HepG2 (cell line): ENCODE data around the gene TNFSF12. TPM values are rescaled to one million over a fixed set of nuclear protein-coding genes. Genes with fewer than 3 reads are reported as not detected.

Source experiments
- ADNP ChIP-seq: sonication (generic); formaldehyde crosslinking; IDR thresholded peaks from 2 replicates; pipeline ENCODE4 v1.4.0; 2020; ENCODE audit warnings: missing genetic modification reagents
- BRF2 ChIP-seq: sonication (generic); formaldehyde crosslinking; IDR thresholded peaks from 2 replicates; pipeline ENCODE4 v1.8.1; 2022; ENCODE audit warnings: mild to moderate bottlenecking, missing genetic modification reagents
- KDM5B ChIP-seq: sonication (generic); formaldehyde crosslinking; IDR thresholded peaks from 2 replicates; pipeline ENCODE4 v1.4.0; 2020; ENCODE audit warnings: missing genetic modification reagents, mild to moderate bottlenecking, borderline replicate concordance
- MYPOP ChIP-seq: sonication (generic); formaldehyde crosslinking; IDR thresholded peaks from 2 replicates; pipeline ENCODE4 v1.8.1; 2023; ENCODE audit warnings: mild to moderate bottlenecking, moderate library complexity, missing genetic modification reagents
- POGK ChIP-seq: sonication (generic); formaldehyde crosslinking; conservative IDR thresholded peaks from 2 replicates; pipeline ENCODE4 v1.8.0; 2022; ENCODE audit warnings: mild to moderate bottlenecking, moderate library complexity, missing genetic modification reagents
- REL ChIP-seq: sonication (generic); formaldehyde crosslinking; conservative IDR thresholded peaks from 2 replicates; pipeline ENCODE4 v1.8.0; 2022; ENCODE audit warnings: mild to moderate bottlenecking, missing genetic modification reagents, moderate library complexity
- SMAD9 ChIP-seq: sonication (generic); formaldehyde crosslinking; IDR thresholded peaks from 2 replicates; pipeline ENCODE4 v1.5.1; 2020; ENCODE audit warnings: mild to moderate bottlenecking, missing genetic modification reagents
- ZFP36L1 ChIP-seq: sonication (generic); formaldehyde crosslinking; IDR thresholded peaks from 2 replicates; pipeline ENCODE4 v1.8.0; 2022; ENCODE audit warnings: mild to moderate bottlenecking, missing genetic modification reagents, moderate library complexity
- ZNF3 ChIP-seq: IDR thresholded peaks from 2 replicates; pipeline ENCODE4 v1.7.0; 2017; ENCODE audit warnings: inconsistent platforms
- ZNF326 ChIP-seq: sonication (generic); formaldehyde crosslinking; IDR thresholded peaks from 2 replicates; pipeline ENCODE4 v1.4.0; 2020; ENCODE audit warnings: missing genetic modification reagents, borderline replicate concordance
- ZNF33B ChIP-seq: sonication (generic); formaldehyde crosslinking; IDR thresholded peaks from 2 replicates; pipeline ENCODE4 v1.5.1; 2020; ENCODE audit warnings: mild to moderate bottlenecking, missing genetic modification reagents
- ZNF367 ChIP-seq: sonication (generic); formaldehyde crosslinking; IDR thresholded peaks from 2 replicates; pipeline ENCODE4 v1.4.0; 2020; ENCODE audit warnings: missing genetic modification reagents, borderline replicate concordance
- ZNF605 ChIP-seq: sonication (generic); formaldehyde crosslinking; IDR thresholded peaks from 2 replicates; pipeline ENCODE4 v1.8.0; 2022; ENCODE audit warnings: mild to moderate bottlenecking, missing genetic modification reagents
- polyA plus RNA-seq, 8 experiments: library from polyadenylated mRNA; depleted of rRNA in 3 of 8; stranded (reverse) in 7 of 8; unstranded in 1 of 8; fragments of >200 nt; fragmentation: Illumina TruSeq in 4 of 8; extraction: Trizol in 4 of 8; gene quantifications; 2 replicates each; pipeline versions ENCODE4 v1.2.1 to v1.2.3, GENCODE V29; 2011 to 2016; ENCODE audit warnings: low read depth in 4 of 8, missing spikeins in 1 of 8, mixed read lengths in 1 of 8; ENCODE audit not compliant: insufficient read depth in 1 of 8
- total RNA-seq, 5 experiments: library from RNA; depleted of rRNA; stranded (reverse); fragments of >200 nt; fragmentation: Illumina TruSeq; extraction: Trizol; gene quantifications; 2 replicates each; pipeline ENCODE4 v1.2.3, GENCODE V29; 2016; ENCODE audit warnings: low read depth in 1 of 5
- TF ChIP-seq, protein P1 (sequence below): sonication (generic); formaldehyde crosslinking; IDR thresholded peaks from 2 replicates; pipeline ENCODE4 v1.4.0; 2020; ENCODE audit warnings: low read depth, mild to moderate bottlenecking, missing genetic modification reagents
- TF ChIP-seq, protein P2 (sequence below): sonication (generic); formaldehyde crosslinking; IDR thresholded peaks from 2 replicates; pipeline ENCODE4 v1.5.0; 2020; ENCODE audit warnings: missing genetic modification reagents, mild to moderate bottlenecking, borderline replicate concordance

TNFSF12 gene
- total and polyA plus RNA-seq, 2 of the 13 experiments (the other 11 are each of a cell fraction or from before 2014, with no cell fraction given), result 0.93 to 7.2 TPM

DNA sequence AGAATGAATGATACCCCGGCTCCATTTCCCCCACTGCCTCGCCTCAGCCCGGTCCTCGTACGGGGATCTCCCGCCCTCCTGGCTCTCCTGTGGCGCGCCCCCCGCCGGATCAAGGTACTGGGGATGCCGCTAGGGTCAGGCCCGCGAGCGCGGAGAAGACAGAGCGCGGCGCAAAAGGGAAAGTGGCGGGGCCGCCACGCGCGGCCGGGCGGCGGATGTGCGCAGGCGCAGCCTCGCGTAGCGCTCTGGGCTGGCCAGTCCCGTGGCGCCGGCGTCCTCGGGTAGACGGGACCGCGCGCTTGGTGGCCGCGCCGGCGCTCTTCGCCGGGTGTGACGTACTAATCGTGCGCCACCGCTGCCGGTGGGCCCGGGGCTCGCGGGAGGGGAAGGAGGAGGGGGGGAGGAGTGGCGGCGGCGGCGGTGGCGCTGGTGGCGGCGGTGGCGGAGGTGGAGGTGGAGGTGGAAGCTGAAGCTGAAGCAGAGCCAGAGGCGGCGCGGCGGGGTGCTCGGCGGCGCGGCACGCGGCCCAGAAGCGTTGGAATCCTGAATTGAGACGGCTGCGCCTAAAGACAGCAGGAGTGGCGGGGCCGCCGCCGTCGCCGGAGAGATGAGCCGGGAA is 12.8 kb downstream of the TNFSF12 start, which contains the start of gene SENP3 (continued):
- TF ChIP-seq REL (CRISPR knock-in tag), result no peak
- no peak; the same call in 1 of the 2 replicates for TF ChIP-seq POGK (CRISPR knock-in tag)
- peak; percentile 95 for TF ChIP-seq MYPOP (CRISPR knock-in tag)
- TF ChIP-seq, protein P1, sequence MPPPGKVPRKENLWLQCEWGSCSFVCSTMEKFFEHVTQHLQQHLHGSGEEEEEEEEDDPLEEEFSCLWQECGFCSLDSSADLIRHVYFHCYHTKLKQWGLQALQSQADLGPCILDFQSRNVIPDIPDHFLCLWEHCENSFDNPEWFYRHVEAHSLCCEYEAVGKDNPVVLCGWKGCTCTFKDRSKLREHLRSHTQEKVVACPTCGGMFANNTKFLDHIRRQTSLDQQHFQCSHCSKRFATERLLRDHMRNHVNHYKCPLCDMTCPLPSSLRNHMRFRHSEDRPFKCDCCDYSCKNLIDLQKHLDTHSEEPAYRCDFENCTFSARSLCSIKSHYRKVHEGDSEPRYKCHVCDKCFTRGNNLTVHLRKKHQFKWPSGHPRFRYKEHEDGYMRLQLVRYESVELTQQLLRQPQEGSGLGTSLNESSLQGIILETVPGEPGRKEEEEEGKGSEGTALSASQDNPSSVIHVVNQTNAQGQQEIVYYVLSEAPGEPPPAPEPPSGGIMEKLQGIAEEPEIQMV (CRISPR knock-in tag), result peak; percentile 60; the same call in 1 of the 2 replicates
- TF ChIP-seq KDM5B (CRISPR knock-in tag), result peak; percentile 88
- TF ChIP-seq SMAD9, result no peak
- no peak for TF ChIP-seq ZNF326 (CRISPR knock-in tag)
- TF ChIP-seq ZNF3 (CRISPR knock-in tag), result no peak
- TF ChIP-seq, protein P2, sequence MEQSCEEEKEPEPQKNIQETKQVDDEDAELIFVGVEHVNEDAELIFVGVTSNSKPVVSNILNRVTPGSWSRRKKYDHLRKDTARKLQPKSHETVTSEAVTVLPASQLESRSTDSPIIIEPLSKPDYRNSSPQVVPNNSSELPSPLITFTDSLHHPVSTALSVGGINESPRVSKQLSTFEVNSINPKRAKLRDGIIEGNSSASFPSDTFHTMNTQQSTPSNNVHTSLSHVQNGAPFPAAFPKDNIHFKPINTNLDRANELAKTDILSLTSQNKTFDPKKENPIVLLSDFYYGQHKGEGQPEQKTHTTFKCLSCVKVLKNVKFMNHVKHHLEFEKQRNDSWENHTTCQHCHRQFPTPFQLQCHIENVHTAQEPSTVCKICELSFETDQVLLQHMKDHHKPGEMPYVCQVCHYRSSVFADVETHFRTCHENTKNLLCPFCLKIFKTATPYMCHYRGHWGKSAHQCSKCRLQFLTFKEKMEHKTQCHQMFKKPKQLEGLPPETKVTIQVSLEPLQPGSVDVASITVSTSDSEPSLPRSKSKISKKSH, result no peak
- TF ChIP-seq ADNP (CRISPR knock-in tag), result no peak
- no peak for TF ChIP-seq BRF2 (CRISPR knock-in tag)
- no peak for TF ChIP-seq ZNF605 (CRISPR knock-in tag)
- 0 out of 2 replicates have a peak, but pooled peaks have one; percentile 32 for TF ChIP-seq ZNF33B
- no peak for TF ChIP-seq ZNF367
- 0 out of 2 replicates have a peak, but pooled peaks have one; percentile 13 for TF ChIP-seq ZFP36L1 (CRISPR knock-in tag)
